GM23338 (cell line): Measurements from ENCODE around the gene KCNT1.

Experiments used
- CREB1 ChIP-seq: fragments of 250-450 bp; sonication (Bioruptor Pico); IDR thresholded peaks from 2 replicates; pipeline ENCODE4 v1.5.0; 2020; ENCODE audit warnings: low read depth, mild to moderate bottlenecking, moderate library complexity
- CTCF ChIP-seq, 2 experiments: fragments of 200-600 bp in 1 of 2; sonication (generic) in 1 of 2; conservative IDR thresholded peaks; 2 replicates each; pipeline versions ENCODE4 v1.5.1 to v1.6.1; 2016 to 2017; ENCODE audit warnings: antibody characterized with exemption in 2 of 2, low read depth in 2 of 2, mild to moderate bottlenecking in 2 of 2, moderate library complexity in 1 of 2
- EZH2 ChIP-seq: fragments of 200-600 bp; sonication (generic); IDR thresholded peaks from one replicate; pipeline ENCODE4 v1.8.0; 2017; ENCODE audit warnings: antibody characterized with exemption, mild to moderate bottlenecking, low read depth; ENCODE audit not compliant: unreplicated experiment
- REST ChIP-seq: IDR thresholded peaks from one replicate; pipeline ENCODE4 v1.6.1; 2018; ENCODE audit warnings: antibody characterized with exemption; ENCODE audit not compliant: unreplicated experiment

- TF ChIP-seq CTCF (conservative IDR thresholded peaks at IDR 0.05; ENCODE audit: low read depth in 2 of 2) (no peak), CREB1 (CRISPR knock-in tag) (no peak), REST (no peak), EZH2 (no peak)
Measured at GRCh38 chr9:135664801-135665794, 36.9 kb upstream of the KCNT1 start.
